ENCODE results near the gene DIP2C.

The DIP2C gene

DNA sequence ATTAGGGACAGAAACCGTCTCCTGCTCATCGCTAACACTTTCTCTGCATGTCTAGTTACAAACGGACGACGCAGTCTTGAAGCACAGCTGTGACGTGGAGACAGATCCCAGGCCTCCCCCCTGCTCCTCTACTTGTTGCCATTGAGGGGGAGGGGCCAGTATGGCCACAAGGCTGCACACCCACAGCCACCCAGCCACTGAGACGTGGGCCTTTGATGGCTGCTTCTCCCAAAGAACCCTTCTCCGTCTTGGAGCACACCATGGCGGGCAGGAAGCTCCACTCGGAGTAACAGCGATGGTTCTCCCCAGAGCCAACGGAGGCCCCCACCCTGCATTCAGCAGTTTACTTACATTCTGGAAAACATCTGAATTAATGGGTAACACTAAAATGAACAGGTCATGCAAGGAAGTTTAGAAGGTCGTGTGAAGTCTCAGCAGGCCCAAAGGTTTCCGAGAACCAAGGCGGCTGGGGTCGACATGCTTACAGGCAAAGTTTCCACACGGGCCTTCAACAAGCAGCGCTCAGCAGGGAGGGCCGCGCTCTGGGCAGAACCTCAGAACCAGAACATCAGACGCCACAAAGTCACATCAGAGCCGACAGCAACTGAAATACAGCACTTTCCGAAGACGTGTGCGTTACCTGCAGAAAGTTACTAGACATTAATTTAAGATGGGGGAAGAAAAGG is 169.6 kb downstream of the DIP2C start:
- H3K36me3 ChIP-seq: no peaks in the 10 kb centered on the region
- no peak for DNase-seq

DNA sequence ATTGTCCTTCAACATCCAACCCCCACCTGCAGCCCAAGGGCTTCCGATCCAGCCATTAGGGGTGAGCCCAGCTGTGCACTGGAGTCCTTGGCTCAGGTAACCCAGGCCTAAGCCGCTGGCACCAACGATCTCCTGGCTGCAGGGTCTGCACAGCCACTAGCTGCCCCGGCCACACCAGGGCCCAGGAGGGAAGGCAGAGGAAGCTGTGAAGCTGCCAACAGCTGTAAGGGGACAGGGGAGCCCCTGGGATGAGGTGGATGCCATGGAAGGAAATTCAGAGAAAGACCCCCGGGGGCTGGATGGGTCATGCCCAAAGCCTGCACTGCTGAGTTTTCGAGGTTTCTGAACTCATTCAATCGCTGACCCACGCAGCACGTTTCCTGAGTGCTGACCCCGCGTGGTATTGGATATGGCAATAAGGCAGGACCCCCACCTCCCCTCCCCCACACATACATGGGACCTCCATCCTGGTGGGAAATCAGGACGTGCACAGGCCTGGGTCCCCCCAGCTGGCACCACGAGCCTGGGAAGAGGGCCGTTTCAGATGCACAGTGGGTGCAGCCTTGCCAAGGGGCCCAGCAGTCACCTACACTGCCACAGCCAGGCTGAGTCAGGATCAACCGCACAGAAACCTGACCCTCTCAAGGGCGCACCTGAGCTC is 170.3 kb downstream of the DIP2C start:
- TF ChIP-seq, protein P1, sequence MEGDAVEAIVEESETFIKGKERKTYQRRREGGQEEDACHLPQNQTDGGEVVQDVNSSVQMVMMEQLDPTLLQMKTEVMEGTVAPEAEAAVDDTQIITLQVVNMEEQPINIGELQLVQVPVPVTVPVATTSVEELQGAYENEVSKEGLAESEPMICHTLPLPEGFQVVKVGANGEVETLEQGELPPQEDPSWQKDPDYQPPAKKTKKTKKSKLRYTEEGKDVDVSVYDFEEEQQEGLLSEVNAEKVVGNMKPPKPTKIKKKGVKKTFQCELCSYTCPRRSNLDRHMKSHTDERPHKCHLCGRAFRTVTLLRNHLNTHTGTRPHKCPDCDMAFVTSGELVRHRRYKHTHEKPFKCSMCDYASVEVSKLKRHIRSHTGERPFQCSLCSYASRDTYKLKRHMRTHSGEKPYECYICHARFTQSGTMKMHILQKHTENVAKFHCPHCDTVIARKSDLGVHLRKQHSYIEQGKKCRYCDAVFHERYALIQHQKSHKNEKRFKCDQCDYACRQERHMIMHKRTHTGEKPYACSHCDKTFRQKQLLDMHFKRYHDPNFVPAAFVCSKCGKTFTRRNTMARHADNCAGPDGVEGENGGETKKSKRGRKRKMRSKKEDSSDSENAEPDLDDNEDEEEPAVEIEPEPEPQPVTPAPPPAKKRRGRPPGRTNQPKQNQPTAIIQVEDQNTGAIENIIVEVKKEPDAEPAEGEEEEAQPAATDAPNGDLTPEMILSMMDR (IDR thresholded peaks at IDR 0.05; ENCODE audit: low read depth, low read length): no peak
- H3K9me3 ChIP-seq (ENCODE audit: severe bottlenecking): no peaks in the 10 kb centered on the region
- H3K27me3 ChIP-seq (ENCODE audit: insufficient read depth, low read depth, severe bottlenecking): no peaks in the 10 kb centered on the region
- no peak overlapping the region for H3K27ac ChIP-seq
- no peaks in the 10 kb centered on the region for H3K36me3 ChIP-seq
- H3K4me3 ChIP-seq (ENCODE audit: low read depth, low read length): no peak overlapping the region
- no peak for DNase-seq

More for the DNA sequence above, 169.6 kb downstream of the DIP2C start:
- Histone ChIP-seq H3K4me3 (ENCODE audit: low read depth, low read length) (no peak overlapping the region), H3K27me3 (ENCODE audit: insufficient read depth, low read depth, severe bottlenecking) (no peaks in the 10 kb centered on the region), H3K9me3 (ENCODE audit: severe bottlenecking) (no peaks in the 10 kb centered on the region), H3K27ac (no peak overlapping the region)
- TF ChIP-seq, protein P1 (IDR thresholded peaks at IDR 0.05; ENCODE audit: low read depth, low read length): no peak

DNA sequence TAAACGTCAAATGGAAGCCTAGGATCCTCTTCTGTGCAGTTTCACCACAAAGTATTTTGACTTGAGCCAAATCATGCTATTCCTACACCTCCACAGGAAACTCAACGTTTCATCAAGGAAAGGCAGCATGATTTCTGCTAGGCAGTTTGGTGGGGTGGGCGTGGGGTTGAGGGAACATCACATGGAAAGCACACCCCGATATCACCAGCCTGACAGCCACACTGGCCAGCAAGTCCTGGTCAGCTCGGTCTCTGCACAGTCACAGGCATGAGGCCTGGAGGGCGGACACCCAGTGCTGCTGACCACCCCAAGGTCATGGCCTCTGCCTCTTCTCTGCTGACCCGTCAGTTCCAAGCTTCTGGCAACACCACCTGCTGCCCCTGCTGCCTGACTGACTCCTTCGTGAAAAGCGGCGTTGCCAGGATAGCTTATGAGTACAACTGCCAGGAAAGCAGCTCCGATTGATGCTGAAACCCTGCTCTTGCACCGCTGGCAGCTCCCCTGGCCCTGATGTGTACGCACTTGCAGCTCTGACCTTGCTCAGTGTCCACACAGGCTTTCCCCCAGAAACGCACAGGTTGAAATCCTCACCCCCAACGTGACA is 171.5 kb downstream of the DIP2C start:
- no peak overlapping the region for H3K4me3 ChIP-seq (ENCODE audit: low read depth, low read length)
- TF ChIP-seq, protein P1 (IDR thresholded peaks at IDR 0.05; ENCODE audit: low read depth, low read length): no peak
- H3K27me3 ChIP-seq (ENCODE audit: insufficient read depth, low read depth, severe bottlenecking): no peaks in the 10 kb centered on the region
- DNase-seq: no peak
- H3K9me3 ChIP-seq (ENCODE audit: severe bottlenecking): no peaks in the 10 kb centered on the region
- no peak overlapping the region for H3K27ac ChIP-seq
- no peaks in the 10 kb centered on the region for H3K36me3 ChIP-seq

DNA sequence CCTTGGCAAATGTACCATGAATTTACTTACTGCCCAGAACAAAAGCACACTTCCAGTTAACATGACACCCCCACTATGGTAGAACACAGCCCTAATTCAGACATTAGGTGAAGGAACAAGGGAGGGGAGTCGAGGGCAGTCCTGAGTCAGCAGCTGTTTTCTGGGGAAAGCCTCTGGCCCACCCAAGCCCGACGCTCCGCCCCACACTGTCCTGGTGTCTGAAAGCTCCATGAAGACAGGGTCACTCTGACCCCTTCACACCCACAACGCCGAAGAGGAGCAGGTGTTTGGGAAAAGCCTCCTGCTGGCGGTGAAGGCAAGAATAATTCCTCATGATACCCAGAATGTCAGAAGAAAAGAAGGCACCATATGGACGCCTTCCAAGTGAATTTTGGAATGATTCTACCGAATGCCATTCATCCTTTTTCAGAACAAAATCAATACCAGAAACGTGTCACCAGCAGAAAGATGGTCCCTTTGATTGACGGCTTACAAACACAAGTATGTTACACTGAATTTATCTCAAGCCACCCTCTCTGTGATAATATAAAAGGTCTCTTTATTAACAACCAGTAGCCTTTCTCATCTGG is 172.1 kb downstream of the DIP2C start:
- TF ChIP-seq, protein P1 (IDR thresholded peaks at IDR 0.05; ENCODE audit: low read depth, low read length): no peak
- peak; percentile 20 for DNase-seq
- H3K4me3 ChIP-seq (ENCODE audit: low read depth, low read length): no peak overlapping the region
- H3K36me3 ChIP-seq: no peaks in the 10 kb centered on the region
- H3K9me3 ChIP-seq (ENCODE audit: severe bottlenecking): no peaks in the 10 kb centered on the region
- no peaks in the 10 kb centered on the region for H3K27me3 ChIP-seq (ENCODE audit: insufficient read depth, low read depth, severe bottlenecking)
- H3K27ac ChIP-seq: no peak overlapping the region

DNA sequence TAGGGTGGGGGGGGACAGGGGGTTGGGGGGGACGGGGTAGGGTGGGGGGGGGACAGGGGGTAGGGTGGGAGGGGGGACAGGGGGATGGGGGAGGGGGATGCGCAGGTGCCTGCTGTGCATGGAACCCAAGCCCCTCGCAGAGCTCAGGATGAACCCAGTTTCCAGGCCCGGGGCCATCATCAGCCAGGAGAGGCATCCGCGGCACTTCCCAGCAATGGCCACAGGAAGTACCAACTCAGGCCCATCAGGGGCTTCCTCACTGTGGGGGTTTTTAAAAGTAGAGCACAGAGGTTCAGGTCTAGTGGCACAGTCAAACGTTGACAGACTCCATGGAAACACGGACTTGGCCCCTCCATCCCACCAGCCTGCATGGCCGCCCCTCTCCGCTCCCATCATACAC is 172.7 kb downstream of the DIP2C start:
- H3K4me3 ChIP-seq (ENCODE audit: low read depth, low read length): no peak overlapping the region
- no peaks in the 10 kb centered on the region for H3K27me3 ChIP-seq (ENCODE audit: insufficient read depth, low read depth, severe bottlenecking)
- TF ChIP-seq, protein P1 (IDR thresholded peaks at IDR 0.05; ENCODE audit: low read depth, low read length): no peak
- no peak for DNase-seq
- no peak overlapping the region for H3K27ac ChIP-seq
- H3K9me3 ChIP-seq (ENCODE audit: severe bottlenecking): no peaks in the 10 kb centered on the region
- H3K36me3 ChIP-seq: no peaks in the 10 kb centered on the region

Measured in WERI-Rb-1 (cell line).